MCF 10A (cell line): Measurements from ENCODE around the gene CKAP5. TPM values are rescaled to one million over a fixed set of nuclear protein-coding genes. Genes with fewer than 3 reads are reported as not detected.

Experiments used
- BruUV-seq: library from RNA; stranded (reverse); fragments of 400-500 nt; replicated peaks from 2 replicates; lab custom pipeline; 2021; lab: Mats Ljungman, UMichigan
- CTCF ChIA-PET: fragments of 300-600 bp; sonication (Branson Sonifier 250); formaldehyde crosslinking; extraction: SDS; loops from one replicate; lab custom pipeline; 2021; ENCODE audit warnings: antibody characterized with exemption, inconsistent platforms; lab: Yijun Ruan, JAX
- POLR2A ChIA-PET: fragments of 300-600, 350-650 bp; sonication (Branson Sonifier 250); formaldehyde crosslinking; extraction: SDS; loops from one replicate; lab custom pipeline; 2020; ENCODE audit warnings: antibody characterized with exemption, inconsistent platforms; lab: Yijun Ruan, JAX
- DNase-seq: peaks from one replicate; pipeline ENCODE4 v3.0.0-alpha.2; 2018; ENCODE audit not compliant: unreplicated experiment
- H3K27ac Mint-ChIP-seq: one replicate; pipeline ENCODE4 v1.8.0; 2022; ENCODE audit warnings: mild to moderate bottlenecking, low read depth, mixed read lengths; ENCODE audit not compliant: unreplicated experiment
- H3K27me3 Mint-ChIP-seq: one replicate; pipeline ENCODE4 v1.8.0; 2022; ENCODE audit warnings: mixed read lengths; ENCODE audit not compliant: insufficient read depth, unreplicated experiment
- H3K36me3 Mint-ChIP-seq: one replicate; pipeline ENCODE4 v1.8.0; 2022; ENCODE audit warnings: mild to moderate bottlenecking, moderate library complexity, mixed read lengths; ENCODE audit not compliant: insufficient read depth, unreplicated experiment
- H3K4me1 Mint-ChIP-seq: one replicate; pipeline ENCODE4 v1.8.0; 2022; ENCODE audit warnings: mixed read lengths; ENCODE audit not compliant: insufficient read depth, unreplicated experiment
- H3K4me3 Mint-ChIP-seq: one replicate; pipeline ENCODE4 v1.8.0; 2022; ENCODE audit warnings: mild to moderate bottlenecking, moderate library complexity, mixed read lengths; ENCODE audit not compliant: unreplicated experiment
- H3K9me3 Mint-ChIP-seq: one replicate; pipeline ENCODE4 v1.8.0; 2022; ENCODE audit warnings: mixed read lengths; ENCODE audit not compliant: unreplicated experiment
- CTCF ChIP-seq: fragments of 200-600 bp; IDR thresholded peaks from one replicate; pipeline ENCODE4 v1.8.0; 2022; ENCODE audit warnings: antibody characterized with exemption, mild to moderate bottlenecking; ENCODE audit not compliant: unreplicated experiment
- intact Hi-C: fragments of 100-400 bp; cut with micrococcal nuclease; formaldehyde crosslinking; loops from 2 replicates; pipeline ENCODE4 v1.14.1; 2022
- total RNA-seq: library from RNA; stranded (reverse); gene quantifications from 2 replicates; pipeline ENCODE4 v1.2.3, GENCODE V29; 2022

The CKAP5 gene
- total RNA-seq, 1 experiment from 2014 or later: 193 TPM

DNA sequence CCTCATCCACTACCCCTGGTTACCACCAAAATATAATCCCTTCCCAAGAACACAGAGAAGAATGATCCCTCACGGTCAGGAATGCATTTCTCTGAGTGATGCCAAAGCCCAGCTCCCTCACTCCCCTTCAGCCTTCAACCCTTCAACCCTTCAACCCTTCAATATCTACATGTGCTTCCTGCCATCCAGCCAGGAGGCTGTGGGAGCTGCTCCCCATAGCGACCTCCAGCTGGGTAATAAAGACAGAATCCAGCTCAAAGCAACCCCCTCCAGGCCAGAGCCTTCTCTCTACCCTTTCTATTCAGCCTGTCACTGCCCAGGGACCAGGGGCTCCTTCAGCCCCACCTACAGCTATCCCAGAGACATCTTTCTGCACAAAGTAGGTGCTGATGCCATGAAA lies 148.4 kb downstream of the CKAP5 start:
- ChIA-PET POLR2A (interaction anchor here (0.9 to 7.0 kb wide), 3 partner anchors 11 to 81 kb away, joined by 5 to 150 read pairs (median 7); no protein-coding TSS in a partner anchor), CTCF (interaction anchor here (0.7 kb wide), 1 partner anchor 10 kb away, joined by 5 read pairs; no protein-coding TSS in a partner anchor)
- intact Hi-C loops: no loop called here
- peaks cover 21% of the 10 kb centered on the region for H3K4me1 Mint-ChIP-seq
- no peaks in the 10 kb centered on the region for H3K27me3 Mint-ChIP-seq
- H3K36me3 Mint-ChIP-seq: peaks cover 55% of the 10 kb centered on the region
- H3K9me3 Mint-ChIP-seq: no peaks in the 10 kb centered on the region
- no peak for DNase-seq
- no peak overlapping the region for H3K4me3 Mint-ChIP-seq
- H3K27ac Mint-ChIP-seq: peak overlapping the region; percentile 13
- no TSS peak for BruUV-seq
- TF ChIP-seq CTCF: no peak

GRCh38 chr11:46697303-46697702 lies 148.8 kb downstream of the CKAP5 start:
- intact Hi-C loops: no loop called here
- Mint-ChIP-seq H3K9me3 (no peaks in the 10 kb centered on the region), H3K27me3 (no peaks in the 10 kb centered on the region), H3K4me3 (no peak overlapping the region), H3K4me1 (peaks cover 21% of the 10 kb centered on the region), H3K27ac (peak overlapping the region; percentile 13), H3K36me3 (peaks cover 54% of the 10 kb centered on the region)
- CTCF ChIA-PET: no interaction called here
- DNase-seq: no peak
- BruUV-seq: no TSS peak
- POLR2A ChIA-PET: interaction anchor here (0.9 to 7.0 kb wide), 3 partner anchors 11 to 81 kb away, joined by 5 to 150 read pairs (median 7); no protein-coding TSS in a partner anchor
- TF ChIP-seq CTCF: no peak

GRCh38 chr11:46696212-46696558 lies 149.9 kb downstream of the CKAP5 start:
- H3K4me1 Mint-ChIP-seq: peaks cover 14% of the 10 kb centered on the region
- H3K27ac Mint-ChIP-seq: no peak overlapping the region
- DNase-seq: no peak
- peaks cover 52% of the 10 kb centered on the region for H3K36me3 Mint-ChIP-seq
- intact Hi-C loops: no loop called here
- ChIA-PET POLR2A (interaction anchor here (7.0 kb wide), 1 partner anchor 10 kb away, joined by 150 read pairs; no protein-coding TSS in a partner anchor), CTCF (interaction anchor here (0.6 kb wide), 1 partner anchor 46 kb away, joined by 5 read pairs; no protein-coding TSS in a partner anchor)
- no peaks in the 10 kb centered on the region for H3K9me3 Mint-ChIP-seq
- no peak overlapping the region for H3K4me3 Mint-ChIP-seq
- BruUV-seq: no TSS peak
- no peaks in the 10 kb centered on the region for H3K27me3 Mint-ChIP-seq
- no peak for TF ChIP-seq CTCF

DNA sequence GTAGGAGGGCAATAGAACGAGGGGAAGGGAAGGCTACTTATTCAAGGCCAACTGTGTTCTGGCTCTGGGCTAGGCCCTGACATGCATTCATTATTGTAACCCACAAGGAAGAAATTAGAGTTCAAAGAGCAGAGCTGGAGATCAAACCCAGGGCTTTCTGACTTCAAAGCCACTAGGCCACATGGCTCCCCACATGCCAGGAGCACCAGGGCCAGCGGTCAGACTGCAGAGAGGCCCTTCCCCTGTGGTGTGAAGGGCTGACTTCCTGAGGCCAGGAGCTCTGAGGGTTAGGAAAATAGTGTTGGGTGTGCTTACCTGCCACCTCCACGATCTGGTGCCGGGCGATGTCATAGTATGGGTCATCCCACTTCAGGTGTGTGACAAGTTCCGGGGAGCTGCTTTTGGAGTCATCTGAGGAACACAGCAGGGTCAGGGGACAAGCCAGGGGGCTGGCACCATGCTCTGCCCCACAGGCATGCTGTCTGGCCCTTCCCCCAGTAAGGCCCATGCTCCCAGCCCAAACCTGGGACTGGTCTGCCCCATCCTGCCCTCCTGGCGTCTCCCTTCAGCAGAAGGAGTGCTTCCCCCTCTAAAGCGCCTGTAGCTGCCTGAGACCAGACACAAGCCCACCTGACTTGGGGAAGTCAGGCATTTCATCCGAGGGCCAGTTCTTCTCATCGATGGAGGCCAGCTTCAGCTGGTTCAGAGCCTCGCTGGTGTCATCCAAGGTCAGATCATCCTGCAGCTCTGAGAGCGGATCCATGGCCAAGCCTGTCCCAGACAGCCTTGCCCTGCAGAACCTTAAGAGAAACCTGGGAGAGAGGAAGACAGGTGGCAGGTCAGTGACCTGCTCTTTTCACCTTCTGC lies 150.5 kb downstream of the CKAP5 start:
- ChIA-PET POLR2A (interaction anchor here (7.0 kb wide), 1 partner anchor 9 kb away, joined by 150 read pairs; no protein-coding TSS in a partner anchor), CTCF (interaction anchor here (0.6 kb wide), 1 partner anchor 45 kb away, joined by 5 read pairs; no protein-coding TSS in a partner anchor)
- H3K27me3 Mint-ChIP-seq: no peaks in the 10 kb centered on the region
- H3K9me3 Mint-ChIP-seq: no peaks in the 10 kb centered on the region
- BruUV-seq: no TSS peak
- intact Hi-C loops: no loop called here
- H3K4me1 Mint-ChIP-seq: peaks cover 14% of the 10 kb centered on the region
- TF ChIP-seq CTCF: no peak
- H3K27ac Mint-ChIP-seq: peak overlapping the region; percentile 88
- H3K4me3 Mint-ChIP-seq: no peak overlapping the region
- peaks cover 50% of the 10 kb centered on the region for H3K36me3 Mint-ChIP-seq
- no peak for DNase-seq
